Measurements from ENCODE around the gene SPRED2.

- no peak for TF ChIP-seq CTCF (IDR thresholded peaks at IDR 0.05; ENCODE audit: poor library complexity, severe bottlenecking)
- TF ChIP-seq REST (IDR thresholded peaks at IDR 0.05; ENCODE audit: borderline replicate concordance): no peak
- no peak for TF ChIP-seq TAF1 (IDR thresholded peaks at IDR 0.05; ENCODE audit: low read depth)
- no peak for TF ChIP-seq MXI1 (conservative IDR thresholded peaks at IDR 0.05; ENCODE audit: poor library complexity, severe bottlenecking)
- TF ChIP-seq EZH2 (IDR thresholded peaks at IDR 0.05; ENCODE audit: borderline replicate concordance, insufficient read depth, low read length, poor library complexity, severe bottlenecking): no peak
Observed at GRCh38 chr2:65456886-65457285, 24.5 kb upstream of the SPRED2 start.
